Neural cell (in vitro differentiated cells): ENCODE measurements around the gene KLLN. TPM values are rescaled to one million over a fixed set of nuclear protein-coding genes. Genes with fewer than 3 reads are reported as not detected.

Source experiments
- H2AFZ ChIP-seq: fragments of 200-600, 300-800 bp; sonication (generic), shearing (Covaris generic); 2 replicates; pipeline ENCODE4 v1.6.0; 2014; ENCODE audit warnings: low read depth, mild to moderate bottlenecking, antibody characterized with exemption, low read length, moderate library complexity
- H3F3A ChIP-seq: fragments of 200-600 bp; shearing (Covaris generic); 2 replicates; pipeline ENCODE4 v1.6.1; 2016; ENCODE audit warnings: mild to moderate bottlenecking, moderate library complexity, mixed read lengths, antibody characterized with exemption, low read length; ENCODE audit not compliant: insufficient read depth, poor library complexity, severe bottlenecking
- H3K27ac ChIP-seq: fragments of 200-600, 300-800 bp; sonication (generic), shearing (Covaris generic); 2 replicates; pipeline ENCODE4 v1.5.1; 2014; ENCODE audit warnings: mild to moderate bottlenecking, low read length, moderate library complexity
- H3K27me3 ChIP-seq: fragments of 300-800, 200-600 bp; sonication (generic), shearing (Covaris generic); 2 replicates; pipeline ENCODE4 v1.6.0; 2014; ENCODE audit warnings: mild to moderate bottlenecking, low read depth, low read length, moderate library complexity; ENCODE audit not compliant: insufficient read depth
- H3K36me3 ChIP-seq: fragments of 300-800, 200-600 bp; sonication (generic), shearing (Covaris generic); 2 replicates; pipeline ENCODE4 v1.5.1; 2014; ENCODE audit warnings: mild to moderate bottlenecking, antibody characterized with exemption, low read length, moderate library complexity; ENCODE audit not compliant: insufficient read depth
- H3K4me2 ChIP-seq: fragments of 300-800, 200-600 bp; sonication (generic), shearing (Covaris generic); 2 replicates; pipeline ENCODE4 v1.6.0; 2014; ENCODE audit warnings: mild to moderate bottlenecking, low read length
- H3K4me3 ChIP-seq: fragments of 300-800, 200-600 bp; sonication (generic), shearing (Covaris generic); 2 replicates; pipeline ENCODE4 v1.5.1; 2014; ENCODE audit warnings: mild to moderate bottlenecking, low read length, moderate library complexity
- H3K79me2 ChIP-seq: fragments of 200-600 bp; shearing (Covaris generic); replicated peaks from 2 replicates; pipeline ENCODE4 v1.6.0; 2014; ENCODE audit warnings: mild to moderate bottlenecking, low read length, moderate library complexity; ENCODE audit not compliant: insufficient read depth
- H3K9ac ChIP-seq: fragments of 300-800, 200-600 bp; sonication (generic), shearing (Covaris generic); 2 replicates; pipeline ENCODE4 v1.6.1; 2016; ENCODE audit warnings: mild to moderate bottlenecking, low read length, mixed read lengths
- H3K9me2 ChIP-seq: fragments of 200-600 bp; shearing (Covaris generic); 2 replicates; pipeline ENCODE4 v1.6.1; 2016; ENCODE audit warnings: mild to moderate bottlenecking, low read length, mixed read lengths; ENCODE audit not compliant: insufficient read depth
- H3K9me3 ChIP-seq: fragments of 200-600, 300-800 bp; sonication (generic), shearing (Covaris generic); 2 replicates; pipeline ENCODE4 v1.6.1; 2016; ENCODE audit warnings: mild to moderate bottlenecking, mixed run types, low read length, moderate library complexity, mixed read lengths
- H4K20me1 ChIP-seq: fragments of 200-600 bp; shearing (Covaris generic); 2 replicates; pipeline ENCODE4 v1.6.1; 2016; ENCODE audit warnings: mild to moderate bottlenecking, mixed run types; ENCODE audit not compliant: insufficient read depth
- EP300 ChIP-seq: fragments of 450-650 bp; conservative IDR thresholded peaks from 2 replicates; pipeline ENCODE4 v1.6.1; 2014; ENCODE audit warnings: antibody characterized with exemption, mild to moderate bottlenecking, moderate library complexity; ENCODE audit not compliant: poor library complexity, severe bottlenecking
- EZH2 ChIP-seq: fragments of 200-600, 300-800 bp; shearing (Covaris generic), sonication (generic); IDR thresholded peaks from 2 replicates; pipeline ENCODE4 v1.6.1; 2014; ENCODE audit warnings: antibody characterized with exemption, low read length, borderline replicate concordance, mild to moderate bottlenecking; ENCODE audit not compliant: insufficient read depth, poor library complexity, severe bottlenecking
- MXI1 ChIP-seq: fragments of 450-650 bp; conservative IDR thresholded peaks from 2 replicates; pipeline ENCODE4 v1.6.1; 2014; ENCODE audit warnings: antibody characterized with exemption, mild to moderate bottlenecking; ENCODE audit not compliant: poor library complexity, severe bottlenecking
- POLR2AphosphoS5 ChIP-seq: IDR thresholded peaks from 2 replicates; pipeline ENCODE4 v1.6.1; 2012
- RAD21 ChIP-seq: fragments of 450-650 bp; conservative IDR thresholded peaks from 2 replicates; pipeline ENCODE4 v1.6.1; 2014; ENCODE audit warnings: antibody characterized with exemption, mild to moderate bottlenecking, moderate library complexity
- SMC3 ChIP-seq: fragments of 450-650 bp; conservative IDR thresholded peaks from 2 replicates; pipeline ENCODE4 v1.6.1; 2014; ENCODE audit warnings: antibody characterized with exemption, mild to moderate bottlenecking, moderate library complexity; ENCODE audit not compliant: poor library complexity
- TAF1 ChIP-seq: IDR thresholded peaks from 2 replicates; pipeline ENCODE4 v1.6.1; 2012; ENCODE audit warnings: low read depth
- polyA plus RNA-seq: library from polyadenylated mRNA; depleted of rRNA; stranded (reverse); fragments of >200 nt; gene quantifications from 2 replicates; pipeline ENCODE4 v1.2.3, GENCODE V29; 2014
- TF ChIP-seq, protein P1 (sequence below): fragments of 450-650 bp; IDR thresholded peaks from 2 replicates; pipeline ENCODE4 v1.5.1; 2014; ENCODE audit warnings: antibody characterized with exemption, mild to moderate bottlenecking, moderate library complexity; ENCODE audit not compliant: poor library complexity, severe bottlenecking
- TF ChIP-seq, protein P2 (sequence below): IDR thresholded peaks from 2 replicates; pipeline ENCODE4 v1.6.1; 2012; ENCODE audit warnings: borderline replicate concordance

KLLN gene
- polyA plus RNA-seq, 1 donor from 2014 or later: 0.77 TPM

- no peak overlapping the region for H2AFZ ChIP-seq
- no peaks in the 10 kb centered on the region for H3K9me3 ChIP-seq
- H3F3A ChIP-seq: no peaks in the 10 kb centered on the region
- no peak for TF ChIP-seq POLR2AphosphoS5
- TF ChIP-seq, protein P1, sequence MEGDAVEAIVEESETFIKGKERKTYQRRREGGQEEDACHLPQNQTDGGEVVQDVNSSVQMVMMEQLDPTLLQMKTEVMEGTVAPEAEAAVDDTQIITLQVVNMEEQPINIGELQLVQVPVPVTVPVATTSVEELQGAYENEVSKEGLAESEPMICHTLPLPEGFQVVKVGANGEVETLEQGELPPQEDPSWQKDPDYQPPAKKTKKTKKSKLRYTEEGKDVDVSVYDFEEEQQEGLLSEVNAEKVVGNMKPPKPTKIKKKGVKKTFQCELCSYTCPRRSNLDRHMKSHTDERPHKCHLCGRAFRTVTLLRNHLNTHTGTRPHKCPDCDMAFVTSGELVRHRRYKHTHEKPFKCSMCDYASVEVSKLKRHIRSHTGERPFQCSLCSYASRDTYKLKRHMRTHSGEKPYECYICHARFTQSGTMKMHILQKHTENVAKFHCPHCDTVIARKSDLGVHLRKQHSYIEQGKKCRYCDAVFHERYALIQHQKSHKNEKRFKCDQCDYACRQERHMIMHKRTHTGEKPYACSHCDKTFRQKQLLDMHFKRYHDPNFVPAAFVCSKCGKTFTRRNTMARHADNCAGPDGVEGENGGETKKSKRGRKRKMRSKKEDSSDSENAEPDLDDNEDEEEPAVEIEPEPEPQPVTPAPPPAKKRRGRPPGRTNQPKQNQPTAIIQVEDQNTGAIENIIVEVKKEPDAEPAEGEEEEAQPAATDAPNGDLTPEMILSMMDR: no peak
- TF ChIP-seq MXI1: no peak
- TF ChIP-seq EZH2: no peak
- no peak for TF ChIP-seq TAF1
- TF ChIP-seq, protein P2, sequence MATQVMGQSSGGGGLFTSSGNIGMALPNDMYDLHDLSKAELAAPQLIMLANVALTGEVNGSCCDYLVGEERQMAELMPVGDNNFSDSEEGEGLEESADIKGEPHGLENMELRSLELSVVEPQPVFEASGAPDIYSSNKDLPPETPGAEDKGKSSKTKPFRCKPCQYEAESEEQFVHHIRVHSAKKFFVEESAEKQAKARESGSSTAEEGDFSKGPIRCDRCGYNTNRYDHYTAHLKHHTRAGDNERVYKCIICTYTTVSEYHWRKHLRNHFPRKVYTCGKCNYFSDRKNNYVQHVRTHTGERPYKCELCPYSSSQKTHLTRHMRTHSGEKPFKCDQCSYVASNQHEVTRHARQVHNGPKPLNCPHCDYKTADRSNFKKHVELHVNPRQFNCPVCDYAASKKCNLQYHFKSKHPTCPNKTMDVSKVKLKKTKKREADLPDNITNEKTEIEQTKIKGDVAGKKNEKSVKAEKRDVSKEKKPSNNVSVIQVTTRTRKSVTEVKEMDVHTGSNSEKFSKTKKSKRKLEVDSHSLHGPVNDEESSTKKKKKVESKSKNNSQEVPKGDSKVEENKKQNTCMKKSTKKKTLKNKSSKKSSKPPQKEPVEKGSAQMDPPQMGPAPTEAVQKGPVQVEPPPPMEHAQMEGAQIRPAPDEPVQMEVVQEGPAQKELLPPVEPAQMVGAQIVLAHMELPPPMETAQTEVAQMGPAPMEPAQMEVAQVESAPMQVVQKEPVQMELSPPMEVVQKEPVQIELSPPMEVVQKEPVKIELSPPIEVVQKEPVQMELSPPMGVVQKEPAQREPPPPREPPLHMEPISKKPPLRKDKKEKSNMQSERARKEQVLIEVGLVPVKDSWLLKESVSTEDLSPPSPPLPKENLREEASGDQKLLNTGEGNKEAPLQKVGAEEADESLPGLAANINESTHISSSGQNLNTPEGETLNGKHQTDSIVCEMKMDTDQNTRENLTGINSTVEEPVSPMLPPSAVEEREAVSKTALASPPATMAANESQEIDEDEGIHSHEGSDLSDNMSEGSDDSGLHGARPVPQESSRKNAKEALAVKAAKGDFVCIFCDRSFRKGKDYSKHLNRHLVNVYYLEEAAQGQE: no peak
- no peak overlapping the region for H3K4me2 ChIP-seq
- no peak overlapping the region for H3K9ac ChIP-seq
- H3K4me3 ChIP-seq: no peak overlapping the region
- no peak overlapping the region for H3K27ac ChIP-seq
- peaks cover 65% of the 10 kb centered on the region for H3K79me2 ChIP-seq
- no peaks in the 10 kb centered on the region for H4K20me1 ChIP-seq
- H3K9me2 ChIP-seq: no peaks in the 10 kb centered on the region
- peaks cover 3% of the 10 kb centered on the region for H3K36me3 ChIP-seq
- no peaks in the 10 kb centered on the region for H3K27me3 ChIP-seq
Measured at GRCh38 chr10:87875929-87876571, 12.7 kb upstream of the KLLN start.

GRCh38 chr10:87873656-87874055 lies 10.3 kb upstream of the KLLN start:
- Histone ChIP-seq H3F3A (no peaks in the 10 kb centered on the region), H3K27ac (no peak overlapping the region), H3K4me3 (no peak overlapping the region), H3K9me3 (no peaks in the 10 kb centered on the region), H3K9ac (no peak overlapping the region), H3K36me3 (peaks cover 3% of the 10 kb centered on the region), H3K27me3 (no peaks in the 10 kb centered on the region), H4K20me1 (no peaks in the 10 kb centered on the region), H3K4me2 (no peak overlapping the region), H2AFZ (no peak overlapping the region), H3K9me2 (no peaks in the 10 kb centered on the region), H3K79me2 (peaks cover 89% of the 10 kb centered on the region)
- TF ChIP-seq EZH2 (no peak), SMC3 (no peak)

DNA sequence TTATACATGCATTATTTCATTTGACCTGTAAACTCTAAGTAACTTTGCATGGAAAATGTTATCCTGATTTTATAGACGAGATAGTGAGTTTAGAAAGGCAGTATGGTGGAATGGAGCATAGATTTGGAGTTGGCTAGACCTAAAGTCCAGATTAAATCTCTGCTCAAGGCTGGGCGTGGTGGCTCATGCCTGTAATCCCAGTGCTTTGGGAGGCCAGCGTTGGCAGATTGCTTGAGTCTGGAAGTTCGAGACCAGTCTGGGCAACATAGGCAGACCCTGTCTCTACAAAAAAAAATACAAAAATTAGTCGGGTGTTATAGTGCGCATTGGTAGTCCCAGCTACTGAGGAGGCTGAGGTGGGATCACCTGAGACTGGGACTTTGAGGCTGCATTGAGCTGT lies 9.5 kb upstream of the KLLN start:
- Histone ChIP-seq H3K9me2 (no peaks in the 10 kb centered on the region), H3K27me3 (no peaks in the 10 kb centered on the region), H3K36me3 (no peaks in the 10 kb centered on the region), H3K4me3 (no peak overlapping the region), H3K9me3 (no peaks in the 10 kb centered on the region), H3K9ac (no peak overlapping the region), H3K4me2 (no peak overlapping the region), H3K79me2 (peaks cover 96% of the 10 kb centered on the region), H2AFZ (no peak overlapping the region), H3K27ac (no peak overlapping the region), H4K20me1 (peaks cover 4% of the 10 kb centered on the region), H3F3A (no peaks in the 10 kb centered on the region)
- TF ChIP-seq RAD21 (no peak), POLR2AphosphoS5 (no peak), EP300 (no peak), SMC3 (no peak), MXI1 (no peak), EZH2 (no peak), TAF1 (no peak)
- TF ChIP-seq, protein P2: no peak
- TF ChIP-seq, protein P1: no peak
